ENCODE data around the gene PCDHGA12. TPM values are rescaled to one million over a fixed set of nuclear protein-coding genes. Genes with fewer than 3 reads are reported as not detected.
"Not testable (repeated sequence)": the region's sequence is repeated elsewhere in the genome, so short reads cannot be mapped to it uniquely, and the experiment has no call there.

PCDHGA12 gene
- total and polyA plus RNA-seq, 10 of the 15 experiments (the other 5 are each of a cell fraction or from before 2014, with no cell fraction given), result 0.04 to 0.79 (median 0.36) TPM; not detected in 2

DNA sequence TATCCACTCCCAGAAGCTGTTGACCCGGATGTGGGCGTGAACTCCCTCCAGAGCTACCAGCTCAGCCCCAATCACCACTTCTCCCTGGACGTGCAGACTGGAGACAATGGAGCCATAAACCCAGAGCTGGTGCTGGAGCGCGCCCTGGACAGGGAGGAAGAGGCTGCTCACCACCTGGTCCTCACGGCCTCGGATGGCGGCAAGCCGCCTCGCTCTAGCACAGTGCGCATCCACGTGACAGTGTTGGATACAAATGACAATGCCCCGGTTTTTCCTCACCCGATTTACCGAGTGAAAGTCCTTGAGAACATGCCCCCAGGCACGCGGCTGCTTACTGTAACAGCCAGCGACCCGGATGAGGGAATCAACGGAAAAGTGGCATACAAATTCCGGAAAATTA, 37.0 kb upstream of the PCDHGA12 start:
- Histone ChIP-seq H3K4me2 (ENCODE audit: control insufficient read depth, insufficient read depth) (no peak overlapping the region), H3K27me3 (replicated peaks in 1 of 2; ENCODE audit: control insufficient read depth in 2 of 2, insufficient read depth in 2 of 2, low read length in 1 of 2) (no peaks in the 10 kb centered on the region), H3K4me3 (no peak overlapping the region), H2AFZ (ENCODE audit: control insufficient read depth, low read depth, low read length) (no peak overlapping the region), H3K27ac (ENCODE audit: control insufficient read depth, insufficient read depth) (no peak overlapping the region), H3K9me3 (replicated peaks; ENCODE audit: control insufficient read depth, insufficient read depth, low read length) (peaks cover 4% of the 10 kb centered on the region; the same call in 2 of the 3 replicates), H3K36me3 (ENCODE audit: control insufficient read depth in 2 of 2, insufficient read depth in 2 of 2, low read length in 1 of 2) (no peaks in the 10 kb centered on the region), H4K20me1 (ENCODE audit: control insufficient read depth, insufficient read depth) (no peaks in the 10 kb centered on the region), H3K9ac (ENCODE audit: control insufficient read depth, insufficient read depth, low read length) (no peak overlapping the region), H3K79me2 (ENCODE audit: control insufficient read depth, insufficient read depth, low read length) (no peaks in the 10 kb centered on the region), H3K4me1 (ENCODE audit: control insufficient read depth, insufficient read depth, low read length) (no peaks in the 10 kb centered on the region)
- ChIA-PET POLR2A (no interaction called here), CTCF (interaction anchor here (1.3 to 1.4 kb wide), 2 partner anchors 20 to 170 kb away, joined by 3 read pairs; no protein-coding TSS in a partner anchor), RAD21 (ENCODE audit: unreplicated experiment) (no interaction called here), SMC1A (ENCODE audit: uncharacterized antibody, unreplicated experiment) (no interaction called here)
- no TSS peak for BruUV-seq (replicated peaks)
- in situ Hi-C loops (cut with MboI), result no loop called here
- no peak for FAIRE-seq
- 87% methylated on average over 21 of the region's 21 CpGs for WGBS (ENCODE audit: insufficient coverage, insufficient replicate concordance, low lambda C conversion rate, missing lambda C conversion rate)
- intact Hi-C loops (cut with micrococcal nuclease; ENCODE audit: unreplicated experiment), result no loop called here
- TF ChIP-seq ZNF207 (IDR thresholded peaks at IDR 0.05; ENCODE audit: borderline replicate concordance) (no peak), CREM (IDR thresholded peaks at IDR 0.05; ENCODE audit: low read depth) (no peak), WRNIP1 (IDR thresholded peaks at IDR 0.05; ENCODE audit: borderline replicate concordance, low read depth, low read length) (no peak), NR2C1 (IDR thresholded peaks at IDR 0.05) (no peak), YBX1 (IDR thresholded peaks at IDR 0.05) (no peak), EGR1 (IDR thresholded peaks at IDR 0.05; ENCODE audit: borderline replicate concordance in 1 of 2, low read depth in 2 of 2, low read length in 2 of 2) (no peak), SREBF1 (IDR thresholded peaks at IDR 0.05; ENCODE audit: low read length) (no peak), ATF7 (IDR thresholded peaks at IDR 0.05; ENCODE audit: low read depth) (no peak), NFYB (IDR thresholded peaks at IDR 0.05; ENCODE audit: insufficient read depth, low read depth, low read length) (no peak)
- no peak for ATAC-seq
- DNase-seq (ENCODE audit: low read depth, low spot score), result no peak

DNA sequence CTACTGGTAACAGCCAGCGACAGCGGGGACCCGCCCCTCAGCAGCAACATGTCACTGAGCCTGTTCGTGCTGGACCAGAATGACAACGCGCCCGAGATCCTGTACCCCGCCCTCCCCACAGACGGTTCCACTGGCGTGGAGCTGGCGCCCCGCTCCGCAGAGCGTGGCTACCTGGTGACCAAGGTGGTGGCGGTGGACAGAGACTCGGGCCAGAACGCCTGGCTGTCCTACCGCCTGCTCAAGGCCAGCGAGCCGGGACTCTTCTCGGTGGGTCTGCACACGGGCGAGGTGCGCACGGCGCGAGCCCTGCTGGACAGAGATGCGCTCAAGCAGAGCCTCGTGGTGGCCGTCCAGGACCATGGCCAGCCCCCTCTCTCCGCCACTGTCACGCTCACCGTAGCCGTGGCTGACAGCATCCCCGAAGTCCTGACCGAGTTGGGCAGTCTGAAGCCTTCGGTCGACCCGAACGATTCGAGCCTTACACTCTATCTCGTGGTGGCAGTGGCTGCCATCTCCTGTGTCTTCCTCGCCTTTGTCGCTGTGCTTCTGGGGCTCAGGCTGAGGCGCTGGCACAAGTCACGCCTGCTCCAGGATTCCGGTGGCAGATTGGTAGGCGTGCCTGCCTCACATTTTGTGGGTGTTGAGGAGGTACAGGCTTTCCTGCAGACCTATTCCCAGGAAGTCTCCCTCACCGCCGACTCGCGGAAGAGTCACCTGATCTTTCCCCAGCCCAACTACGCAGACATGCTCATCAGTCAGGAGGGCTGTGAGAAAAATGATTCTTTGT, 35.7 kb upstream of the PCDHGA12 start:
- H3K27me3 ChIP-seq (replicated peaks in 1 of 2; ENCODE audit: control insufficient read depth in 2 of 2, insufficient read depth in 2 of 2, low read length in 1 of 2); intact Hi-C loops (cut with micrococcal nuclease; ENCODE audit: unreplicated experiment); FAIRE-seq; in situ Hi-C loops (cut with MboI); H3K4me1 ChIP-seq (ENCODE audit: control insufficient read depth, insufficient read depth, low read length); H3K4me3 ChIP-seq; H3K79me2 ChIP-seq (ENCODE audit: control insufficient read depth, insufficient read depth, low read length); DNase-seq (ENCODE audit: low read depth, low spot score); H4K20me1 ChIP-seq (ENCODE audit: control insufficient read depth, insufficient read depth); H3K4me2 ChIP-seq (ENCODE audit: control insufficient read depth, insufficient read depth); H3K9me3 ChIP-seq (replicated peaks; ENCODE audit: control insufficient read depth, insufficient read depth, low read length); BruUV-seq (replicated peaks); POLR2A ChIA-PET; RAD21 ChIA-PET (ENCODE audit: unreplicated experiment); H3K9ac ChIP-seq (ENCODE audit: control insufficient read depth, insufficient read depth, low read length); H2AFZ ChIP-seq (ENCODE audit: control insufficient read depth, low read depth, low read length); ATAC-seq; H3K27ac ChIP-seq (ENCODE audit: control insufficient read depth, insufficient read depth); H3K36me3 ChIP-seq (ENCODE audit: control insufficient read depth in 2 of 2, insufficient read depth in 2 of 2, low read length in 1 of 2); SMC1A ChIA-PET (ENCODE audit: uncharacterized antibody, unreplicated experiment): not testable (repeated sequence)
- WGBS (ENCODE audit: insufficient coverage, insufficient replicate concordance, low lambda C conversion rate, missing lambda C conversion rate), result 96% methylated on average over 34 of the region's 53 CpGs
- CTCF ChIA-PET, result interaction anchor here (0.6 to 1.6 kb wide), 6 partner anchors 12 to 169 kb away, joined by 3 to 6 read pairs (median 4); partner anchors contain the start of genes PCDHGA10 and PCDHGA12

All from GM12878 (cell line).